Upper lobe of left lung (tissue), 6 donors: ENCODE data around the gene LRRC8E. TPM values are rescaled to one million over a fixed set of nuclear protein-coding genes. Genes with fewer than 3 reads are reported as not detected.

Experiments
- ATAC-seq, 2 donors: fragments of 200-7000 bp; cut with Tn5 transposase; one replicate each; pipeline ENCODE4 v1.9.1; 2022; ENCODE audit warnings: mild to moderate bottlenecking in 2 of 2, moderate library complexity in 2 of 2; ENCODE audit not compliant: low FRiP score in 2 of 2
- DNase-seq, 2 donors: peaks; one replicate each; pipeline ENCODE4 v3.0.0-alpha.2; 2019 to 2020
- H3K27ac ChIP-seq, 4 donors: fragments of 200-600 bp; sonication (generic); one replicate each; pipeline ENCODE4 v1.5.1; 2016 to 2019
- H3K27me3 ChIP-seq, 4 donors: fragments of 200-600 bp; sonication (generic); one replicate each; pipeline ENCODE4 v1.5.1; 2017 to 2019
- H3K36me3 ChIP-seq, 4 donors: fragments of 200-600 bp; sonication (generic); one replicate each; pipeline ENCODE4 v1.5.1; 2016 to 2019
- H3K4me1 ChIP-seq, 4 donors: fragments of 200-600 bp; sonication (generic); one replicate each; pipeline ENCODE4 v1.5.1; 2018 to 2019
- H3K4me3 ChIP-seq, 4 donors: fragments of 200-600 bp; sonication (generic); one replicate each; pipeline ENCODE4 v1.5.1; 2017 to 2019; ENCODE audit warnings: mild to moderate bottlenecking in 2 of 4, moderate library complexity in 1 of 4
- H3K9me3 ChIP-seq, 4 donors: fragments of 200-600 bp; sonication (generic); one replicate each; pipeline ENCODE4 v1.5.1; 2018 to 2019
- EP300 ChIP-seq, 4 donors: sonication (generic); formaldehyde crosslinking; IDR thresholded peaks; one replicate each; pipeline ENCODE4 v1.5.1; 2017; ENCODE audit warnings: antibody characterized with exemption in 4 of 4, control low read depth in 2 of 4
- POLR2A ChIP-seq, 4 donors: fragments of 450-650 bp; IDR thresholded peaks; one replicate each; pipeline ENCODE4 v1.5.1; 2016 to 2017; ENCODE audit warnings: antibody characterized with exemption in 4 of 4, mild to moderate bottlenecking in 2 of 4
- POLR2AphosphoS5 ChIP-seq, 2 donors: sonication (generic); formaldehyde crosslinking; IDR thresholded peaks; one replicate each; pipeline ENCODE4 v1.5.1; 2017; ENCODE audit warnings: antibody characterized with exemption in 2 of 2
- WGBS, 2 donors: methylation state at CpG; one replicate each; pipeline ENCODE4 v1.1.5; 2017 to 2018; 5-methylcytosine and 5-hydroxymethylcytosine counted together
- total RNA-seq, 6 donors: library from RNA; depleted of rRNA in 4 of 6; stranded (reverse); fragments of >200 nt in 4 of 6; gene quantifications; one replicate each; pipeline versions ENCODE4 v1.1.0 to v1.2.1, GENCODE V29; 2016 to 2021
- TF ChIP-seq, protein P1 (sequence below), 6 experiments: fragments of 450-650 bp in 4 of 6; fragments of 200-600 bp in 2 of 6; sonication (generic) in 2 of 6; IDR thresholded peaks; one replicate each; pipeline ENCODE4 v1.5.1; 2016 to 2019; ENCODE audit warnings: antibody characterized with exemption in 6 of 6
- donor health status: DM: no; HTN: no; CAD: no; lungs with moderate emphysema.
- donor health status: DM: no; HTN: yes; CAD: no; lungs with severe emphysema.

Gene LRRC8E
- total RNA-seq, 6 donors from 2014 or later: 1.0 to 11.7 (median 6.9) TPM

DNA sequence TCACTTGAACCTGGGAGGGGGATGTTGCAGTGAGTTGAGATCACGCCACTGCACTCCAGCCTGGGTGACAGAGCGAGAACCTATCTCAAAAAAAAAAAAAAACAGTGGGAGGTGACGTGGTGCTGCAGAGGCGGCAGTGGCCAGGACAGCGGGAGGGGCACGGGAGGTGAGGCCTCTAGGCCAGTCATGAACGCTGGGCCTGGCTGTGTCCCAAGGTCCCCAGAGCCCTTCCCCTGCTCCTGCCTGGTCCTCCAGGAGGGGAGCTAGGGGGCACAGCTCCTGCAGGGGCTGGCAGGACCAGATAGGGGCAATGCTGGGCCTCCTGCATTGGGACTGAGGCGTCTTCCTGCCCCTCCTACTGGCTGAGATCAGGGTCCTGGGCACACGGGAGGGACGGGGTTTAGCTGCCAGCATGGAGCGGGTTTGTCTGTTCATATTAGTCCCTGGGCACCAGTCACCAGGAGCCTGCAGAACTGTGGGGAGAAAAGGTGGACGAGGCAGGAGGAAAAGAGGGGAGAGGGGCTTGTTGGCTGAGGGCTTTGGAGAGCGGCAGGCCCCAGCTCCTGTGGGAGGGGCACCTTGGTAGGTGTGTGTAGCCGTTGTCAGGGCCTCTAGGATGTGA, 19.9 kb downstream of the LRRC8E start:
- TF ChIP-seq EP300 (IDR thresholded peaks at IDR 0.05): no peak
- no peak for TF ChIP-seq POLR2A (IDR thresholded peaks at IDR 0.05)
- TF ChIP-seq POLR2AphosphoS5 (IDR thresholded peaks at IDR 0.05): no peak
- TF ChIP-seq, protein P1, sequence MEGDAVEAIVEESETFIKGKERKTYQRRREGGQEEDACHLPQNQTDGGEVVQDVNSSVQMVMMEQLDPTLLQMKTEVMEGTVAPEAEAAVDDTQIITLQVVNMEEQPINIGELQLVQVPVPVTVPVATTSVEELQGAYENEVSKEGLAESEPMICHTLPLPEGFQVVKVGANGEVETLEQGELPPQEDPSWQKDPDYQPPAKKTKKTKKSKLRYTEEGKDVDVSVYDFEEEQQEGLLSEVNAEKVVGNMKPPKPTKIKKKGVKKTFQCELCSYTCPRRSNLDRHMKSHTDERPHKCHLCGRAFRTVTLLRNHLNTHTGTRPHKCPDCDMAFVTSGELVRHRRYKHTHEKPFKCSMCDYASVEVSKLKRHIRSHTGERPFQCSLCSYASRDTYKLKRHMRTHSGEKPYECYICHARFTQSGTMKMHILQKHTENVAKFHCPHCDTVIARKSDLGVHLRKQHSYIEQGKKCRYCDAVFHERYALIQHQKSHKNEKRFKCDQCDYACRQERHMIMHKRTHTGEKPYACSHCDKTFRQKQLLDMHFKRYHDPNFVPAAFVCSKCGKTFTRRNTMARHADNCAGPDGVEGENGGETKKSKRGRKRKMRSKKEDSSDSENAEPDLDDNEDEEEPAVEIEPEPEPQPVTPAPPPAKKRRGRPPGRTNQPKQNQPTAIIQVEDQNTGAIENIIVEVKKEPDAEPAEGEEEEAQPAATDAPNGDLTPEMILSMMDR (IDR thresholded peaks at IDR 0.05): no peak
- Histone ChIP-seq H3K36me3 (peaks cover 26 to 60% (median 53%) of the 10 kb centered on the region in 4 donors), H3K27ac (no peak overlapping the region), H3K27me3 (no peaks in the 10 kb centered on the region), H3K9me3 (no peaks in the 10 kb centered on the region), H3K4me3 (no peak overlapping the region), H3K4me1 (peaks cover 19 to 33% (median 24%) of the 10 kb centered on the region in 4 donors)
- no peak for ATAC-seq
- 88 to 89% methylated on average over 10 to 14 of the region's 14 CpGs for WGBS, 2 donors
- peak in 1 of 2 donors; percentile 50 for DNase-seq

DNA sequence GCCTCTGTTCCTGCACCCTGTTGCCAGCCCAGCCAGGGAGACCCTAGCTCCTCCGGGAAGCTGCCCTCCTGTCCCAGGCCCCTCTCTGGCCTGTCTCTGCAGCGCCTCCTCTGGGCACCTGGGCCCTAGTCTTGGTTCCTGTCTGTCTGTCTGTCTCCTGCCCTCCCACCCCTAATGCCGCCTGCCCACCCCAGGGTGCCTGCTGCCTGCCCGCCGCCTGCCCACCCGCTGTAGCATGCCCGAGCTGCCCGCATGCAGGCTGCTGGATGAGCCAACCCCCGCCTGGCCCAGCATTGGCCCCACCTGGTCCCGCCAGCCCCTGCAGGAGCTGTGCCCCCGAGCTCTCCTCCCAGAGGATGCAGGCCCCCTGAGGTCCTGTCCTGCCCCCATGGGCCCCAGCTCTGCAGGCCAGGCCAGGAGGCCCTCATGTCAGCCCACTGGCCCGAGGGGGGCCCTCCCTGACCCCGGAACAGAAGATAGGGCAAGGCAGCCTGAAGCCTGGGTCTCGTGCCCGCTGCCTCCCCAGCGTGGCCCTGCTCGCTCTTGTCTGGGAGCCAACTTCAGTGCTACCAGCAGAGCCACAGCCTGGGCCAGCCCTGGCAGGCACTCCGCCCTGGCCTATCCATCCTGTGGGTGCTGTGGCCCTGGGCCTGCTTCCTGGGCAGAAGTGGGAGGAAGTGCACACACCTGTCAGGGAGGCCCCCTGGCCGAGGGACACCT, 20.6 kb downstream of the LRRC8E start:
- TF ChIP-seq, protein P1 (IDR thresholded peaks at IDR 0.05): no peak
- no peak for TF ChIP-seq POLR2A (IDR thresholded peaks at IDR 0.05)
- no peak for TF ChIP-seq POLR2AphosphoS5 (IDR thresholded peaks at IDR 0.05)
- TF ChIP-seq EP300 (IDR thresholded peaks at IDR 0.05): no peak
- H3K9me3 ChIP-seq: no peaks in the 10 kb centered on the region
- H3K4me1 ChIP-seq: peaks cover 19 to 33% (median 24%) of the 10 kb centered on the region in 4 donors
- H3K27ac ChIP-seq: no peak overlapping the region
- H3K36me3 ChIP-seq: peaks cover 26 to 63% (median 55%) of the 10 kb centered on the region in 4 donors
- no peak overlapping the region for H3K4me3 ChIP-seq
- DNase-seq: peak in 1 of 2 donors; percentile 75
- ATAC-seq: no peak
- 93 to 96% methylated on average over 11 to 16 of the region's 19 CpGs for WGBS, 2 donors
- no peaks in the 10 kb centered on the region for H3K27me3 ChIP-seq

GRCh38 chr19:7909471-7910067, 21.3 kb downstream of the LRRC8E start:
- no peaks in the 10 kb centered on the region for H3K9me3 ChIP-seq
- ATAC-seq: no peak
- peaks cover 16 to 29% (median 21%) of the 10 kb centered on the region in 4 donors for H3K4me1 ChIP-seq
- H3K4me3 ChIP-seq: no peak overlapping the region
- peak in 1 of 2 donors; percentile 81 for DNase-seq
- H3K27me3 ChIP-seq: no peaks in the 10 kb centered on the region
- WGBS, 2 donors: 89 to 91% methylated on average over 7 to 11 of the region's 21 CpGs
- peaks cover 26 to 63% (median 55%) of the 10 kb centered on the region in 4 donors for H3K36me3 ChIP-seq
- H3K27ac ChIP-seq: no peak overlapping the region
- TF ChIP-seq, protein P1 (IDR thresholded peaks at IDR 0.05): no peak
- TF ChIP-seq POLR2AphosphoS5 (IDR thresholded peaks at IDR 0.05) (no peak), POLR2A (IDR thresholded peaks at IDR 0.05) (no peak), EP300 (IDR thresholded peaks at IDR 0.05) (no peak)

DNA sequence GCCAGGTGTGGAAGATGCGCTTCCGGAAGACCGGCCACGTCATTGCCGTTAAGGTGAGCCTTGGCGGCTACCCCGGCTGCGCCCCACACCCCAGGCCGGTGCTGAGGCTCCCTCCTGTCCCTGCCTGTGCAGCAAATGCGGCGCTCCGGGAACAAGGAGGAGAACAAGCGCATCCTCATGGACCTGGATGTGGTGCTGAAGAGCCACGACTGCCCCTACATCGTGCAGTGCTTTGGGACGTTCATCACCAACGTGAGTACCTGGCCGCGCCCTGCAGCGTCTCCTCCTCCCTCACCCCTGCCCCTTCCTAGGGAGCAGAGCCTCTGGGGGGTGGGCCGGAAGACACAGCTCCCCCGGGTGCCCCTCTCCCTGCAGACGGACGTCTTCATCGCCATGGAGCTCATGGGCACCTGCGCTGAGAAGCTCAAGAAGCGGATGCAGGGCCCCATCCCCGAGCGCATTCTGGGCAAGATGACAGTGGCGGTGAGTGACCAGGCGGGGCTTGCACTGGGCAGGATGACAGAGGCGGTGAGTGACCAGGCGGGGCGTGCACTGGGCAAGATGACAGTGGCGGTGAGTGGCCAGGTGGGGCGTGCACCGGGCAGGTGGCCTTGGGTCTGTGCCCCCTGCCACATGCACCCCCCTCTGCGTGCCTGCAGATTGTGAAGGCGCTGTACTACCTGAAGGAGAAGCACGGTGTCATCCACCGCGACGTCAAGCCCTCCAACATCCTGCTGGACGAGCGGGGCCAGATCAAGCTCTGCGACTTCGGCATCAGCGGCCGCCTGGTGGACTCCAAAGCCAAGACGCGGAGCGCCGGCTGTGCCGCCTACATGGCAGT, 22.2 kb downstream of the LRRC8E start:
- WGBS, 2 donors: 94 to 97% methylated on average over 29 to 36 of the region's 54 CpGs
- TF ChIP-seq, protein P1 (IDR thresholded peaks at IDR 0.05): no peak
- TF ChIP-seq POLR2AphosphoS5 (IDR thresholded peaks at IDR 0.05): no peak
- no peak for TF ChIP-seq EP300 (IDR thresholded peaks at IDR 0.05)
- TF ChIP-seq POLR2A (IDR thresholded peaks at IDR 0.05): no peak
- Histone ChIP-seq H3K4me3 (no peak overlapping the region), H3K27ac (no peak overlapping the region), H3K27me3 (peaks cover 0 to 5% (median under 1%) of the 10 kb centered on the region in 4 donors), H3K36me3 (peaks cover 26 to 59% (median 55%) of the 10 kb centered on the region in 4 donors), H3K9me3 (no peaks in the 10 kb centered on the region), H3K4me1 (peaks cover 6 to 23% (median 13%) of the 10 kb centered on the region in 4 donors)
- DNase-seq (peak in 1 of 2 donors; percentile 75), ATAC-seq (no peak)
